HepG2 (cell line): ENCODE results near the gene ZNF48. TPM values are rescaled to one million over a fixed set of nuclear protein-coding genes. Genes with fewer than 3 reads are reported as not detected.

Experiments used
- AKAP8 ChIP-seq: sonication (generic); formaldehyde crosslinking; IDR thresholded peaks from 2 replicates; pipeline ENCODE4 v1.5.1; 2020; ENCODE audit warnings: mild to moderate bottlenecking, missing genetic modification reagents
- ELF4 ChIP-seq: sonication (generic); formaldehyde crosslinking; IDR thresholded peaks from 2 replicates; pipeline ENCODE4 v1.5.0; 2020; ENCODE audit warnings: missing genetic modification reagents, mild to moderate bottlenecking, moderate library complexity, borderline replicate concordance
- FOXA3 ChIP-seq: IDR thresholded peaks from 2 replicates; pipeline ENCODE4 v1.6.1; 2016; ENCODE audit warnings: missing genetic modification reagents, missing compliant biosample characterization
- ONECUT2 ChIP-seq: sonication (generic); formaldehyde crosslinking; IDR thresholded peaks from 2 replicates; pipeline ENCODE4 v1.4.0; 2020; ENCODE audit warnings: missing genetic modification reagents
- PCBP2 ChIP-seq: fragments of 200-400 bp; formaldehyde crosslinking; optimal IDR thresholded peaks from 2 replicates; pipeline ENCODE3; 2018; ENCODE audit warnings: low read length, low read depth; ENCODE audit not compliant: poor library complexity, severe bottlenecking
- POGZ ChIP-seq: sonication (generic); formaldehyde crosslinking; IDR thresholded peaks from 2 replicates; pipeline ENCODE4 v1.4.0; 2020; ENCODE audit warnings: mild to moderate bottlenecking, missing genetic modification reagents
- RAD21 ChIP-seq: fragments of 450-650 bp; formaldehyde crosslinking; IDR thresholded peaks from 2 replicates; pipeline ENCODE4 v1.5.0; 2020; ENCODE audit warnings: mild to moderate bottlenecking
- RELA ChIP-seq: sonication (generic); formaldehyde crosslinking; IDR thresholded peaks from 2 replicates; pipeline ENCODE4 v1.4.0; 2020; ENCODE audit warnings: missing genetic modification reagents
- SPEN ChIP-seq: sonication (generic); formaldehyde crosslinking; IDR thresholded peaks from 2 replicates; pipeline ENCODE4 v1.5.1; 2020; ENCODE audit warnings: low read depth, mild to moderate bottlenecking, missing genetic modification reagents
- TBP ChIP-seq: sonication (generic); formaldehyde crosslinking; IDR thresholded peaks from 2 replicates; pipeline ENCODE4 v1.5.0; 2020; ENCODE audit warnings: missing genetic modification reagents
- ZBTB20 ChIP-seq: sonication (generic); formaldehyde crosslinking; IDR thresholded peaks from 2 replicates; pipeline ENCODE4 v1.8.1; 2023; ENCODE audit warnings: missing genetic modification reagents, low read depth, mild to moderate bottlenecking, borderline replicate concordance
- ZBTB8A ChIP-seq: sonication (generic); formaldehyde crosslinking; IDR thresholded peaks from 2 replicates; pipeline ENCODE4 v1.4.0; 2020; ENCODE audit warnings: mild to moderate bottlenecking, low read depth, missing genetic modification reagents, borderline replicate concordance
- ZNF296 ChIP-seq: sonication (generic); formaldehyde crosslinking; conservative IDR thresholded peaks from 2 replicates; pipeline ENCODE4 v1.5.0; 2020; ENCODE audit warnings: mild to moderate bottlenecking, missing genetic modification reagents
- ZNF670 ChIP-seq: sonication (generic); formaldehyde crosslinking; IDR thresholded peaks from 2 replicates; pipeline ENCODE4 v1.8.0; 2022; ENCODE audit warnings: mild to moderate bottlenecking, missing genetic modification reagents, borderline replicate concordance
- ZNF761 ChIP-seq: sonication (generic); formaldehyde crosslinking; conservative IDR thresholded peaks from 2 replicates; pipeline ENCODE4 v1.4.0; 2020; ENCODE audit warnings: mild to moderate bottlenecking, missing genetic modification reagents
- polyA plus RNA-seq, 8 experiments: library from polyadenylated mRNA; depleted of rRNA in 3 of 8; stranded (reverse) in 7 of 8; unstranded in 1 of 8; fragments of >200 nt; fragmentation: Illumina TruSeq in 4 of 8; extraction: Trizol in 4 of 8; gene quantifications; 2 replicates each; pipeline versions ENCODE4 v1.2.1 to v1.2.3, GENCODE V29; 2011 to 2016; ENCODE audit warnings: low read depth in 4 of 8, missing spikeins in 1 of 8, mixed read lengths in 1 of 8; ENCODE audit not compliant: insufficient read depth in 1 of 8
- total RNA-seq, 5 experiments: library from RNA; depleted of rRNA; stranded (reverse); fragments of >200 nt; fragmentation: Illumina TruSeq; extraction: Trizol; gene quantifications; 2 replicates each; pipeline ENCODE4 v1.2.3, GENCODE V29; 2016; ENCODE audit warnings: low read depth in 1 of 5
- TF ChIP-seq, protein P1 (sequence below), 2 experiments: sonication (generic) in 1 of 2; formaldehyde crosslinking in 1 of 2; IDR thresholded peaks; 2 replicates each; pipeline versions ENCODE4 v1.4.0 to v1.6.1; 2018 to 2020; ENCODE audit warnings: missing genetic modification reagents in 2 of 2, borderline replicate concordance in 1 of 2, low read depth in 1 of 2, mild to moderate bottlenecking in 1 of 2, missing biosample characterization in 1 of 2
- TF ChIP-seq, protein P2 (sequence below): sonication (generic); formaldehyde crosslinking; IDR thresholded peaks from one replicate; pipeline ENCODE4 v1.5.1; 2020; ENCODE audit warnings: mild to moderate bottlenecking, missing genetic modification reagents; ENCODE audit errors: not compliant biosample characterization
- TF ChIP-seq, protein P3 (sequence below): sonication (generic); formaldehyde crosslinking; IDR thresholded peaks from 2 replicates; pipeline ENCODE4 v1.5.0; 2020; ENCODE audit warnings: mild to moderate bottlenecking, low read depth, missing genetic modification reagents, borderline replicate concordance

ZNF48 gene
- total and polyA plus RNA-seq, 2 of the 13 experiments (the other 11 are each of a cell fraction or from before 2014, with no cell fraction given) = 9.9 to 12.3 TPM

DNA sequence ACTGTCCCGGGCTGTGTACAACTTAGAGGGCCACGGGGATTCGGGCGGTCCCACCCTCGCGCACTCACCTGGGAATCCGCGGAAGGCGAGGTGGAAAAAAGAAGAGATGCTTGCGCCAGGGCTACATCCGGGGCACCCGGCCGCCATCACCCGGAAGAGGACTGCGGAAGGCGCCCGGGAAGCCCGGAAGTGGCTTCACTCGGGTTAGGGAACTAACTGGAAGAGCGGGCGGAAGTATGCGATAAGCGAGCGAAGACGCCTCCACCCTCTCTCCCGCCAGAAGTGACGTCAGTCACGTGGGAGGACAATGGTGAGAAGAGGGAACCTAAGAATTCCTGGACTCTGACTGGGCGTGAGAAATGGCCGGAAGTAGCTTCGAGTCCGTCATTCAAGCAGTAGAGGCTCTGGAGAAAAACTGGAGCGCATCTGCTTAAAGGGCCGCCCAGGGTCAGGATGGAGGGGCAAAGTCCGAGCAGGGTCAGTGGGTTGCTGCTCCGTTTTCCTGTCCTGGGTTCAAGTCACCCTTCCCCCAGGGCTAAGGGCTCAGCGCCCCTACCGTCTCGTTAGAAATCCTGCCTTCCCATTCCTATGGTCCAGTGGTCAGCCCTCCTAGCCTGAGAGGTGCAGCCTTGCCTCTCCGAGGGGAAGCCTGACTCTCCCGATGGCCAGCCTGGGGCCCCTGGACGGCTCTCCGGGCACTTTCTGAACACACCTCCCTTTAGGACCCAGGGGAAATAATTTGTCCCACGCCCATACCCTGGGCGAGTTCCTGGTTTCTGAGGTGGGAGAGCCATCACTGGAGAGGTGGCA is 39.9 kb upstream of the ZNF48 start, which contains the start of gene CD2BP2 (continued):
- TF ChIP-seq ZBTB8A (0 out of 2 replicates have a peak, but pooled peaks have one; percentile 29), FOXA3 (CRISPR knock-in tag) (peak; percentile 64), RAD21 (CRISPR knock-in tag) (peak; percentile 55; the same call in 1 of the 2 replicates), AKAP8 (peak; percentile 58; the same call in 1 of the 2 replicates), POGZ (peak; percentile 75), ZNF761 (CRISPR knock-in tag) (0 out of 2 replicates have a peak, but pooled peaks have one; percentile 70), SPEN (peak; percentile 95), ZNF296 (CRISPR knock-in tag) (peak; percentile 20; the same call in 1 of the 2 replicates), ONECUT2 (no peak), TBP (CRISPR knock-in tag) (no peak), PCBP2 (no peak), ZNF670 (no peak; the same call in 1 of the 2 replicates), ELF4 (CRISPR knock-in tag) (peak; percentile 100), RELA (CRISPR knock-in tag) (no peak), ZBTB20 (no peak; the same call in 1 of the 2 replicates)
- TF ChIP-seq, protein P1, sequence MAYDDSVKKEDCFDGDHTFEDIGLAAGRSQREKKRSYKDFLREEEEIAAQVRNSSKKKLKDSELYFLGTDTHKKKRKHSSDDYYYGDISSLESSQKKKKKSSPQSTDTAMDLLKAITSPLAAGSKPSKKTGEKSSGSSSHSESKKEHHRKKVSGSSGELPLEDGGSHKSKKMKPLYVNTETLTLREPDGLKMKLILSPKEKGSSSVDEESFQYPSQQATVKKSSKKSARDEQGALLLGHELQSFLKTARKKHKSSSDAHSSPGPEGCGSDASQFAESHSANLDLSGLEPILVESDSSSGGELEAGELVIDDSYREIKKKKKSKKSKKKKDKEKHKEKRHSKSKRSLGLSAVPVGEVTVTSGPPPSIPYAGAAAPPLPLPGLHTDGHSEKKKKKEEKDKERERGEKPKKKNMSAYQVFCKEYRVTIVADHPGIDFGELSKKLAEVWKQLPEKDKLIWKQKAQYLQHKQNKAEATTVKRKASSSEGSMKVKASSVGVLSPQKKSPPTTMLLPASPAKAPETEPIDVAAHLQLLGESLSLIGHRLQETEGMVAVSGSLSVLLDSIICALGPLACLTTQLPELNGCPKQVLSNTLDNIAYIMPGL (CRISPR knock-in tag; IDR thresholded peaks at IDR 0.05; ENCODE audit: borderline replicate concordance in 1 of 2, low read depth in 1 of 2) = peak; percentile 81 to 89
- TF ChIP-seq, protein P2, sequence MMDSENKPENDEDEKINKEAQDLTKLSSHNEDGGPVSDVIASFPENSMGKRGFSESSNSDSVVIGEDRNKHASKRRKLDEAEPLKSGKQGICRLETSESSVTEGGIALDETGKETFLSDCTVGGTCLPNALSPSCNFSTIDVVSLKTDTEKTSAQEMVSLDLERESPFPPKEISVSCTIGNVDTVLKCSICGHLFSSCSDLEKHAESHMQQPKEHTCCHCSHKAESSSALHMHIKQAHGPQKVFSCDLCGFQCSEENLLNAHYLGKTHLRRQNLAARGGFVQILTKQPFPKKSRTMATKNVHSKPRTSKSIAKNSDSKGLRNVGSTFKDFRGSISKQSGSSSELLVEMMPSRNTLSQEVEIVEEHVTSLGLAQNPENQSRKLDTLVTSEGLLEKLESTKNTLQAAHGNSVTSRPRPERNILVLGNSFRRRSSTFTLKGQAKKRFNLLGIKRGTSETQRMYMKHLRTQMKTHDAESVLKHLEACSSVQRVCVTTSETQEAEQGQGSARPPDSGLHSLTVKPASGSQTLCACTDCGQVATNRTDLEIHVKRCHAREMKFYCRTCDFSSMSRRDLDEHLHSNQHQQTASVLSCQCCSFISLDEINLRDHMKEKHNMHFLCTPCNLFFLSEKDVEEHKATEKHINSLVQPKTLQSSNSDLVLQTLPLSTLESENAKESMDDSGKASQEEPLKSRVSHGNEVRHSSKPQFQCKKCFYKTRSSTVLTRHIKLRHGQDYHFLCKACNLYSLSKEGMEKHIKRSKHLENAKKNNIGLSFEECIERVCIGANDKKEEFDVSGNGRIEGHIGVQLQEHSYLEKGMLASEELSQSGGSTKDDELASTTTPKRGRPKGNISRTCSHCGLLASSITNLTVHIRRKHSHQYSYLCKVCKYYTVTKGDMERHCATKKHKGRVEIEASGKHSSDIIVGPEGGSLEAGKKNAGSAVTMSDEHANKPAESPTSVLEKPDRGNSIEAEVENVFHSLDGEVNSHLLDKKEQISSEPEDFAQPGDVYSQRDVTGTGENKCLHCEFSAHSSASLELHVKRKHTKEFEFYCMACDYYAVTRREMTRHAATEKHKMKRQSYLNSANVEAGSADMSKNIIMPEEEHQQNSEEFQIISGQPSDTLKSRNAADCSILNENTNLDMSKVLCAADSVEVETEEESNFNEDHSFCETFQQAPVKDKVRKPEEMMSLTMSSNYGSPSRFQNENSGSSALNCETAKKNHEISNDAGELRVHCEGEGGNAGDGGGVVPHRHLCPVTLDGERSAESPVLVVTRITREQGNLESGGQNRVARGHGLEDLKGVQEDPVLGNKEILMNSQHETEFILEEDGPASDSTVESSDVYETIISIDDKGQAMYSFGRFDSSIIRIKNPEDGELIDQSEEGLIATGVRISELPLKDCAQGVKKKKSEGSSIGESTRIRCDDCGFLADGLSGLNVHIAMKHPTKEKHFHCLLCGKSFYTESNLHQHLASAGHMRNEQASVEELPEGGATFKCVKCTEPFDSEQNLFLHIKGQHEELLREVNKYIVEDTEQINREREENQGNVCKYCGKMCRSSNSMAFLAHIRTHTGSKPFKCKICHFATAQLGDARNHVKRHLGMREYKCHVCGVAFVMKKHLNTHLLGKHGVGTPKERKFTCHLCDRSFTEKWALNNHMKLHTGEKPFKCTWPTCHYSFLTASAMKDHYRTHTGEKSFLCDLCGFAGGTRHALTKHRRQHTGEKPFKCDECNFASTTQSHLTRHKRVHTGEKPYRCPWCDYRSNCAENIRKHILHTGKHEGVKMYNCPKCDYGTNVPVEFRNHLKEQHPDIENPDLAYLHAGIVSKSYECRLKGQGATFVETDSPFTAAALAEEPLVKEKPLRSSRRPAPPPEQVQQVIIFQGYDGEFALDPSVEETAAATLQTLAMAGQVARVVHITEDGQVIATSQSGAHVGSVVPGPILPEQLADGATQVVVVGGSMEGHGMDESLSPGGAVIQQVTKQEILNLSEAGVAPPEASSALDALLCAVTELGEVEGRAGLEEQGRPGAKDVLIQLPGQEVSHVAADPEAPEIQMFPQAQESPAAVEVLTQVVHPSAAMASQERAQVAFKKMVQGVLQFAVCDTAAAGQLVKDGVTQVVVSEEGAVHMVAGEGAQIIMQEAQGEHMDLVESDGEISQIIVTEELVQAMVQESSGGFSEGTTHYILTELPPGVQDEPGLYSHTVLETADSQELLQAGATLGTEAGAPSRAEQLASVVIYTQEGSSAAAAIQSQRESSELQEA (CRISPR knock-in tag) = peak; percentile 29
- TF ChIP-seq, protein P3, sequence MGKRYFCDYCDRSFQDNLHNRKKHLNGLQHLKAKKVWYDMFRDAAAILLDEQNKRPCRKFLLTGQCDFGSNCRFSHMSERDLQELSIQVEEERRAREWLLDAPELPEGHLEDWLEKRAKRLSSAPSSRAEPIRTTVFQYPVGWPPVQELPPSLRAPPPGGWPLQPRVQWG = no peak
